AG10803 (cell line): ENCODE data around the gene ASB6.
A peak's percentile ranks its signal among the peaks of the same experiment; 100 is the strongest.

Experiments used
- DNase-seq: peaks from one replicate; pipeline ENCODE4 v3.0.0; 2010; ENCODE audit warnings: low read depth
- H3K4me3 ChIP-seq: 2 replicates; pipeline ENCODE4 v1.5.1; 2011; ENCODE audit warnings: mild to moderate bottlenecking, low read length, control low read depth
- CTCF ChIP-seq: conservative IDR thresholded peaks from 2 replicates; pipeline ENCODE4 v1.5.1; 2011; ENCODE audit warnings: mild to moderate bottlenecking, low read length, control low read depth, inconsistent platforms

The ASB6 gene

GRCh38 chr9:129612815-129613519, 29.0 kb downstream of the ASB6 start:
- no peak for DNase-seq
- no peak overlapping the region for H3K4me3 ChIP-seq
- no peak for TF ChIP-seq CTCF

GRCh38 chr9:129612123-129612522, 29.8 kb downstream of the ASB6 start:
- TF ChIP-seq CTCF, result no peak
- DNase-seq, result no peak
- H3K4me3 ChIP-seq, result no peak overlapping the region

- no peak for DNase-seq
- TF ChIP-seq CTCF, result no peak
- H3K4me3 ChIP-seq, result peak overlapping the region; percentile 80
Observed at GRCh38 chr9:129611307-129611800, 30.6 kb downstream of the ASB6 start.

GRCh38 chr9:129610473-129611306, 31.3 kb downstream of the ASB6 start:
- H3K4me3 ChIP-seq, result peak overlapping the region; percentile 80
- peak; percentile 58 for DNase-seq
- peak; percentile 75 for TF ChIP-seq CTCF

GRCh38 chr9:129610213-129610472, 31.8 kb downstream of the ASB6 start:
- H3K4me3 ChIP-seq, result peak overlapping the region; percentile 61
- no peak for TF ChIP-seq CTCF
- no peak for DNase-seq

- peak overlapping the region; percentile 61 for H3K4me3 ChIP-seq
- TF ChIP-seq CTCF, result no peak
- DNase-seq, result peak; percentile 71
Observed at GRCh38 chr9:129609486-129610212, 32.3 kb downstream of the ASB6 start.
